ENCODE measurements around the gene MAN2C1. TPM values are rescaled to one million over a fixed set of nuclear protein-coding genes. Genes with fewer than 3 reads are reported as not detected.
"Not testable (repeated sequence)": the region's sequence is repeated elsewhere in the genome, so short reads cannot be mapped to it uniquely, and the experiment has no call there.

Gene MAN2C1
- total RNA-seq, 1 donor from 2014 or later: 140 TPM

- peak; percentile 19 for DNase-seq (ENCODE audit: low read depth)
Measured at GRCh38 chr15:75347222-75348033, 21.0 kb downstream of the MAN2C1 start.

- no peak for DNase-seq (ENCODE audit: low read depth)
Measured at GRCh38 chr15:75346796-75347221, 21.6 kb downstream of the MAN2C1 start, which contains the start of gene NEIL1. TSS of gene NEIL1 (plus strand) at chr15:75347039. CDS start at chr15:75348906, 1,867 bp downstream.

DNA sequence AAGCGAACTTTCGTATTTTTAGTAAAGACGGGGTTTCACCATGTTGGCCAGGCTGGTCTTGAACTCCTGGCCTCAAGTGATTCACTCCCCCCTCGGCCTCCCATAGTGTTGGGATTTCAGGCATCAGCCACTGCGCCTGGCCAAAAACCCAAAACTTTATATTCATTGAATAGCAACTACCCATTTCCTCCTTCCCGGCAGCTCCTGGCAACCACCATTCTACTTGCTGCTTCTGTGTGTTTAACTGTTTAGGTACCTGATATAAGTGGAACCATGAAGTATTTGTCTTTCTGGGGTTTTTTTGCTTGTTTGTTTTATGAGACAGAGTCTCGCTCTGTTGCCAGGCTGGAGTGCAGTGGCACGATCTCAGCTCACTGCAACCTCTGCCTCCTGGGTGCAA lies 24.5 kb downstream of the MAN2C1 start:
- not testable (repeated sequence) for DNase-seq (ENCODE audit: low read depth)

- DNase-seq (ENCODE audit: low read depth): no peak
Measured at GRCh38 chr15:75342221-75342620, 26.2 kb downstream of the MAN2C1 start.

GRCh38 chr15:75339531-75340240 lies 28.7 kb downstream of the MAN2C1 start:
- no peak for DNase-seq (ENCODE audit: low read depth)

GRCh38 chr15:75338661-75339240 lies 29.7 kb downstream of the MAN2C1 start:
- no peak for DNase-seq (ENCODE audit: low read depth)

DNA sequence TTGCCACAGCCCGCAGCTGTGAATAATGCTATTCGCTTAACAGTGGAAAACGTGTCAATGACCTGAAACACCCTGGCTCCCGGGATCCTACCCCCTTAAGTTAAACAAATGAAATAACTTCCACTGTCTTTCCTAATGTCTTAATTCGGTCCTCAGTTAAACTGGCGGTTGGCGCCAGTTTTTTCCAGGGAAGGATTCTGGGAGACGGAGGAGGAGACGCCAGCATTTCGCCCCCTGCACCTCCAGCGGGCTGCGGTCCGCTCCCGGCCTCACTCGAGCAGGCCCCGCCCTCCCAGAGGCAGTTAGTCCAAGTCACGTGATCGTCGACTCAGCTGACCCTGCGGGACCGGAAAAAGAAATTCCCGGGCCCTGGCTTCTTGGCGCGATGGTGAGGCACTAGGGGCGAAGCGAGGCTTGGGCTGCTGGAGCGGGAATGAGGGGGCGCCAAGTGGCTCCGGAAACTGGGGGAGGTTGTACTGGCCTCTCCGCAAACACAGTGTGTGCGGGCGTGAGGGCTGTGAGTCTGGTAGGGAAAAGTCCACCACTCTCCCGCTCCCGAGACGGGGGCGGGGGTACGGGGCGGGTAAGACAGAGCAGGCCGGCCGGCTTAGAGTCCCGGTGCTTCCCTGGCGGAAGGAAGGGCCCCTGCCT lies 32.6 kb downstream of the MAN2C1 start, which contains the start of gene COMMD4:
Gene COMMD4, plus strand, starts transcription at position 359 of the 651 bp plus-strand sequence. Its CDS starts 27 bp downstream, at position 386.
- peak; percentile 97 for DNase-seq (ENCODE audit: low read depth)

- no peak for DNase-seq (ENCODE audit: low read depth)
Measured at GRCh38 chr15:75335313-75335704, 33.1 kb downstream of the MAN2C1 start.

- not testable (repeated sequence) for DNase-seq (ENCODE audit: low read depth)
Measured at GRCh38 chr15:75333654-75334419, 34.6 kb downstream of the MAN2C1 start.

- DNase-seq (ENCODE audit: low read depth): not testable (repeated sequence)
Measured at GRCh38 chr15:75332093-75332492, 36.3 kb downstream of the MAN2C1 start.

DNA sequence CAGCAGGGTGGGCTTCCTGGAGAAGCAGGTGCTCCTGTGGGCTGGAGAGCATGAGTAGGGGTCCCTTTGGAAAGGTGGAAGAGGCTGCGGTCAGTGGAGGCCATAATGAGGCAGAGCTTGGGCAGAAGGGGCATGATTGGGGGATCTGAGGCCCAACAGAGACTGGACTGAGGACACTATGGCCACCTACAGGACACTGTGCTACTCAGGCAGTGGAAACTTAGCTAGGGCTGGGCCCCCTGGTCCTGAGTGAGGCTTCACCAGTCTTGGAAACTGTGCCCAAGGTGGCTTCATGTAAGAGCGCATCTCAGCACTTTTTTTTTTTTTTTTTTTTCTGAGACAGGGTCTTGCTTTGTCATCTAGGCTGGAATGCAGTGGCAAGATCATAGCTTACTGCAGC lies 38.8 kb downstream of the MAN2C1 start:
- DNase-seq (ENCODE audit: low read depth): no peak

GRCh38 chr15:75328493-75329314 lies 39.7 kb downstream of the MAN2C1 start:
- no peak for DNase-seq (ENCODE audit: low read depth)

GRCh38 chr15:75327491-75327890 lies 40.9 kb downstream of the MAN2C1 start:
- DNase-seq (ENCODE audit: low read depth): no peak

- DNase-seq (ENCODE audit: low read depth): no peak
Measured at GRCh38 chr15:75327005-75327404, 41.4 kb downstream of the MAN2C1 start.

DNA sequence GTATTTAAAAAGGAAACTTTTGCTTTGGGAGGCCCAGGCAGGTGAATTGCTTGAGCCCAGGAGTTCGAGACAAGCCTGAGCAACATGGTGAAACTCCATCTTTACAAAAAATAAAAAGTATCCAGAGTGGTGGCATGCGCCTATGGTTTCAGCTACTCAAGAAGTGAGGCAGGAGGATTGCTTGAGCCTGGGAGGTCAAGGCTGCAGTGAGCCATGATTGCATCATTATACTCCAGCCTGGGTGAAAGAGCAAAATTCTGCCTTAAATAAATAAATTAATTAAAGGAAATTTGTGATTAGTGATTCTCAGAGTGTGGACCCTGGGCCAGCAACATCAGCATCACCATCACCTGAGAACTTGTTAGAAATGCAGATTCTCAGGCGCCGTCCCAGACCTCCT lies 42.5 kb downstream of the MAN2C1 start:
- DNase-seq (ENCODE audit: low read depth): no peak

DNA sequence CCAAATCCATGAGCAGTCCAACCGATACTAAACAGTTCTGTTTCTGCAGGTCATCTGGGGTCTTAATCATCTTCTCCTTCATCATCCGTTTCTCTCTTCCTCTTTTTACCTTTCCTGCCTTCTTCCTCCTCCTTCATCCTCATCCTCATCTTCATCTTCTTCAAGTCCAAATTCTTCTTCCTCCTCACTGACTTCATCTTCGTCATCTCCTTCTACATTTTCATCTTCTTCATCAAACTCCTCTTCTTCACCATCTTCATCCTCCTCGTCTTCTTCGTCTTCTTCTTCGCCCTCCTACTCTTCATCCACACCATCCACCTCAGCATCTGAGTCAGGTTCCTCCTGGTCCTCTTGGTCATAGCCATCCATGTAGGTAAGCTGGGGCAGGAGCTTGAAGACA lies 46.7 kb downstream of the MAN2C1 start:
- no peak for DNase-seq (ENCODE audit: low read depth)

GRCh38 chr15:75319231-75319897 lies 49.0 kb downstream of the MAN2C1 start:
- DNase-seq (ENCODE audit: low read depth): not testable (repeated sequence)

DNA sequence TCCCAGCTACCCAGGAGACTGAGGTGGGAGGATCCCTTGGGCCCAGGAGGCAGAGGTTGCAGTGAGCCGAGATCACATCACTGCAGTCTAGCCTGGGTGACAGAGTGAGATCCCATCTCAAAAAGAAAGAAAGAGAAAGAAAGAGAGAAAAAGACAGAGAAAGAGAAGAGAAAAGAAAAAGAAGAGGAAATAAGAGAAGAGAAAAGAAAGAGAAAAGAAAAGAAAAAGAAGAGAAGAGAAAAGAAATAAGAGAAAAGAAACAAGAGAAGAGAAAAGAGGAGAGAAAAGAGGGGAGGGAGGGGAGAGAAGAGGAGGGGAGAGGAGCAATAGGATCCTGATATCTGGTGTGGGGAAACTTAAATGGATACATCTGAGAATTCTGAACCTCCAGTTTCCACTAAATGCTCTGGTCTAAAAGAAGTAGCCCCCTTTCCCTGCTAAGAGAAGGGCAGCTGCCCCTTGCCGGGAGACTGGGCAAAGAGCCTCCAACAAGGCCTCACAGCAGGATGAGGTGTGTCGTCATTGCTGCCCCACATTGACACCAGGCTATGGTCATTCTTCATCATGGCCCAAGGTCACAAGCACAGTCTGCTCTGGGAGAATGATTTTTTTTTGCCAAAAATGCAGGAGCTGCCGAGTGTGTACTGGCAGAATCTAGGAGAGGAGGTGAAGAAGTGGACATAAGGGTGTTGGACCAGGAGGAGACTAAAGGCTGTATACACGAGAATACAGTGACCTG lies 53.7 kb downstream of the MAN2C1 start:
- no peak for DNase-seq (ENCODE audit: low read depth)

Measured in myocyte (in vitro differentiated cells).